ENCODE data around the gene RWDD2A.

The RWDD2A gene

GRCh38 chr6:83160167-83160566, 33.0 kb upstream of the RWDD2A start:
- no peak for DNase-seq (ENCODE audit: low read depth)
- no peak overlapping the region for H3K4me3 ChIP-seq (ENCODE audit: low read depth, low read length)
- no peak for TF ChIP-seq CTCF (IDR thresholded peaks at IDR 0.05; ENCODE audit: low read depth, low read length)
- TF ChIP-seq MYC (IDR thresholded peaks at IDR 0.05; ENCODE audit: low read depth, low read length): no peak
- no peak for TF ChIP-seq MAX (IDR thresholded peaks at IDR 0.05; ENCODE audit: low read depth, low read length)
- TF ChIP-seq POLR2A (IDR thresholded peaks at IDR 0.05; ENCODE audit: extremely low read depth, insufficient read length): no peak

- TF ChIP-seq CTCF (IDR thresholded peaks at IDR 0.05; ENCODE audit: low read depth, low read length) (no peak), POLR2A (IDR thresholded peaks at IDR 0.05; ENCODE audit: extremely low read depth, insufficient read length) (no peak), MYC (IDR thresholded peaks at IDR 0.05; ENCODE audit: low read depth, low read length) (no peak), MAX (IDR thresholded peaks at IDR 0.05; ENCODE audit: low read depth, low read length) (no peak)
- H3K4me3 ChIP-seq (ENCODE audit: low read depth, low read length): no peak overlapping the region
- no peak for DNase-seq (ENCODE audit: low read depth)
Observed at GRCh38 chr6:83167726-83168278, 25.4 kb upstream of the RWDD2A start.

GRCh38 chr6:83168556-83168955, 24.6 kb upstream of the RWDD2A start:
- DNase-seq (ENCODE audit: low read depth): no peak
- H3K4me3 ChIP-seq (ENCODE audit: low read depth, low read length): no peak overlapping the region
- no peak for TF ChIP-seq POLR2A (IDR thresholded peaks at IDR 0.05; ENCODE audit: extremely low read depth, insufficient read length)
- TF ChIP-seq CTCF (IDR thresholded peaks at IDR 0.05; ENCODE audit: low read depth, low read length): no peak

DNA sequence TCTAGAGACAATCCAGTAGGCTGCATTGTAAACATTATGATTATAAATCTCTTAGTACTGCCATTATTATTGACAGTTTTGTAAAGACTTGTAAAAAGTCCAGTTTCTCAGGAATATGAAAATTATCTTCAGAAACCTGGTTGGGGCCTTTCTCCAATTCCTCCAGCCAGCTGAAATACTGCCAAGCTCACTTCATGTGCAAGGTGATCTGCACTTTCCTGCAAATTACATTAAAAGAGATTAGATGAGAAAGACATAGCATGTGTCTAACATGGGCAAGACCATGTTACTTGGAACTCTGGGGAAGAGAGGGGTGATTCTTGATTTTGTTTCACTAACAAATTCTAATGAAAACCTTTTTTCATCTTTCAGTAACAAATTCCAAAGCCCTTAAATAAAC, 24.1 kb upstream of the RWDD2A start:
- no peak for DNase-seq (ENCODE audit: low read depth)
- no peak for TF ChIP-seq MYC (IDR thresholded peaks at IDR 0.05; ENCODE audit: low read depth, low read length)
- TF ChIP-seq CTCF (IDR thresholded peaks at IDR 0.05; ENCODE audit: low read depth, low read length): no peak
- no peak for TF ChIP-seq MAX (IDR thresholded peaks at IDR 0.05; ENCODE audit: low read depth, low read length)
- TF ChIP-seq POLR2A (IDR thresholded peaks at IDR 0.05; ENCODE audit: extremely low read depth, insufficient read length): no peak
- H3K4me3 ChIP-seq (ENCODE audit: low read depth, low read length): no peak overlapping the region

DNA sequence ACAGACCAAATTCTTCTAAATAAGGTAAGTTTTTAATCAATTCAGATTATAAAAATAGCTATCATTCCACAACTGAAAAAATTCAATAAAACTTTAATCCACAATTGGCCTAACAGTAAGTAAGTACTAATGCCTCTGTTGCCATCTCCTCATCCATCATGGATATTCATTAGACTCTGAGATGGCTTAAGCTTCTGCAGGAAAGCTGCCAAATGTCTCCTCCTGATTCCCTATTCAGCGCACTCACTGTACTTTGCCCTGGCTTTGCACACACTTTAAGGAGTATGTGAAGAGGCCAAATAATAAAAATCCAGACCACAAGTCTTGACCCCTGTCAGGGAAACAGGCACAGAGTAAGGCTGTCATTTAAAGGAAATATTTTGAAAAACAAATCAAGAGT, 23.6 kb upstream of the RWDD2A start:
- no peak overlapping the region for H3K4me3 ChIP-seq (ENCODE audit: low read depth, low read length)
- no peak for DNase-seq (ENCODE audit: low read depth)
- TF ChIP-seq CTCF (IDR thresholded peaks at IDR 0.05; ENCODE audit: low read depth, low read length) (no peak), MYC (IDR thresholded peaks at IDR 0.05; ENCODE audit: low read depth, low read length) (no peak), POLR2A (IDR thresholded peaks at IDR 0.05; ENCODE audit: extremely low read depth, insufficient read length) (no peak), MAX (IDR thresholded peaks at IDR 0.05; ENCODE audit: low read depth, low read length) (no peak)

GRCh38 chr6:83176246-83176645, 16.9 kb upstream of the RWDD2A start:
- DNase-seq (ENCODE audit: low read depth): no peak
- H3K4me3 ChIP-seq (ENCODE audit: low read depth, low read length): no peak overlapping the region
- TF ChIP-seq MAX (IDR thresholded peaks at IDR 0.05; ENCODE audit: low read depth, low read length): no peak
- no peak for TF ChIP-seq MYC (IDR thresholded peaks at IDR 0.05; ENCODE audit: low read depth, low read length)
- no peak for TF ChIP-seq POLR2A (IDR thresholded peaks at IDR 0.05; ENCODE audit: extremely low read depth, insufficient read length)
- TF ChIP-seq CTCF (IDR thresholded peaks at IDR 0.05; ENCODE audit: low read depth, low read length): no peak

All from NB4 (cell line).